Duodenal mucosa (tissue), 2 donors: ENCODE measurements around the gene RNF19B.
A peak's percentile ranks its signal among the peaks of the same experiment; 100 is the strongest.

Experiments
- H3K27ac ChIP-seq: one replicate; pipeline ENCODE4 v1.7.0; 2013; ENCODE audit warnings: low read depth, low read length
- H3K27me3 ChIP-seq, 2 donors: one replicate each; pipeline ENCODE4 v1.7.0; 2013; ENCODE audit warnings: low read length in 2 of 2, control low read depth in 1 of 2; ENCODE audit not compliant: insufficient read depth in 2 of 2, control insufficient read depth in 1 of 2
- H3K36me3 ChIP-seq, 2 donors: one replicate each; pipeline ENCODE4 v1.7.0; 2013; ENCODE audit warnings: low read length in 2 of 2, control low read depth in 1 of 2; ENCODE audit not compliant: insufficient read depth in 2 of 2, control insufficient read depth in 1 of 2
- H3K4me1 ChIP-seq, 2 donors: one replicate each; pipeline ENCODE4 v1.7.0; 2013; ENCODE audit warnings: low read length in 2 of 2, control low read depth in 1 of 2; ENCODE audit not compliant: insufficient read depth in 2 of 2, control insufficient read depth in 1 of 2
- H3K4me3 ChIP-seq, 2 donors: one replicate each; pipeline ENCODE4 v1.7.0; 2013; ENCODE audit warnings: low read length in 2 of 2, low read depth in 1 of 2
- H3K9ac ChIP-seq, 2 donors: one replicate each; pipeline ENCODE4 v1.7.0; 2013; ENCODE audit warnings: low read length in 2 of 2, low read depth in 1 of 2
- H3K9me3 ChIP-seq, 2 donors: one replicate each; pipeline ENCODE4 v1.7.0; 2013; ENCODE audit warnings: low read length in 2 of 2, control low read depth in 1 of 2; ENCODE audit not compliant: control insufficient read depth in 1 of 2

The RNF19B gene

GRCh38 chr1:32964461-32965250, at the start of gene RNF19B:
RNF19B (minus strand) TSS chr1:32964809; CDS start chr1:32964685, 124 bp downstream.
- H3K27ac ChIP-seq: peak within 1 kb of the TSS; percentile 88
- H3K4me1 ChIP-seq: peaks cover 24 to 26% of the 10 kb centered on the region in 2 donors
- H3K9ac ChIP-seq: peak within 1 kb of the TSS; percentile 73 to 92
- H3K27me3 ChIP-seq: no peaks in the 10 kb centered on the region
- peak within 1 kb of the TSS; percentile 91 to 96 for H3K4me3 ChIP-seq
- no peaks in the 10 kb centered on the region for H3K9me3 ChIP-seq
- H3K36me3 ChIP-seq: no peaks in the 10 kb centered on the region

- Histone ChIP-seq H3K9me3 (no peaks in the 10 kb centered on the region), H3K9ac (no peak overlapping the region), H3K36me3 (peaks cover 40 to 74% of the 10 kb centered on the region in 2 donors), H3K4me1 (peaks cover 18 to 32% of the 10 kb centered on the region in 2 donors), H3K27ac (no peak overlapping the region), H3K27me3 (no peaks in the 10 kb centered on the region), H3K4me3 (no peak overlapping the region)
Observed at GRCh38 chr1:33013791-33014190, 49.2 kb upstream of the RNF19B start.

GRCh38 chr1:33012165-33012564, 47.6 kb upstream of the RNF19B start:
- no peak overlapping the region for H3K9ac ChIP-seq
- H3K4me1 ChIP-seq: peaks cover 25 to 48% of the 10 kb centered on the region in 2 donors

GRCh38 chr1:33010932-33011731, 46.5 kb upstream of the RNF19B start:
- H3K9ac ChIP-seq: no peak overlapping the region
- no peak overlapping the region for H3K4me3 ChIP-seq

More at GRCh38 chr1:33012165-33012564, 47.6 kb upstream of the RNF19B start:
- H3K27me3 ChIP-seq: no peaks in the 10 kb centered on the region
- no peak overlapping the region for H3K27ac ChIP-seq
- no peak overlapping the region for H3K4me3 ChIP-seq
- H3K36me3 ChIP-seq: peaks cover 44 to 67% of the 10 kb centered on the region in 2 donors
- no peaks in the 10 kb centered on the region for H3K9me3 ChIP-seq

GRCh38 chr1:33009561-33009960, 45.0 kb upstream of the RNF19B start:
- no peak overlapping the region for H3K27ac ChIP-seq
- H3K9me3 ChIP-seq: no peaks in the 10 kb centered on the region
- peaks cover 25 to 47% of the 10 kb centered on the region in 2 donors for H3K4me1 ChIP-seq
- H3K36me3 ChIP-seq: peaks cover 38 to 59% of the 10 kb centered on the region in 2 donors
- H3K4me3 ChIP-seq: no peak overlapping the region
- no peak overlapping the region for H3K9ac ChIP-seq
- no peaks in the 10 kb centered on the region for H3K27me3 ChIP-seq

More at GRCh38 chr1:33010932-33011731, 46.5 kb upstream of the RNF19B start:
- Histone ChIP-seq H3K27ac (no peak overlapping the region), H3K9me3 (no peaks in the 10 kb centered on the region), H3K36me3 (peaks cover 44 to 66% of the 10 kb centered on the region in 2 donors), H3K27me3 (no peaks in the 10 kb centered on the region), H3K4me1 (peaks cover 25 to 51% of the 10 kb centered on the region in 2 donors)

- Histone ChIP-seq H3K36me3 (peaks cover 32 to 46% of the 10 kb centered on the region in 2 donors), H3K4me1 (peaks cover 25 to 47% of the 10 kb centered on the region in 2 donors), H3K9me3 (no peaks in the 10 kb centered on the region), H3K27ac (no peak overlapping the region), H3K27me3 (no peaks in the 10 kb centered on the region), H3K9ac (no peak overlapping the region), H3K4me3 (no peak overlapping the region)
Observed at GRCh38 chr1:33008051-33008914, 43.7 kb upstream of the RNF19B start.

- Histone ChIP-seq H3K27ac (no peak overlapping the region), H3K36me3 (peaks cover 26 to 38% of the 10 kb centered on the region in 2 donors), H3K4me3 (no peak overlapping the region), H3K27me3 (no peaks in the 10 kb centered on the region), H3K4me1 (peaks cover 25 to 47% of the 10 kb centered on the region in 2 donors), H3K9ac (no peak overlapping the region), H3K9me3 (no peaks in the 10 kb centered on the region)
Observed at GRCh38 chr1:33007190-33008050, 42.8 kb upstream of the RNF19B start.

GRCh38 chr1:33005838-33006421, 41.3 kb upstream of the RNF19B start:
- peaks cover 11 to 33% of the 10 kb centered on the region in 2 donors for H3K4me1 ChIP-seq
- no peak overlapping the region for H3K9ac ChIP-seq
- no peak overlapping the region for H3K27ac ChIP-seq
- H3K36me3 ChIP-seq: peaks cover 18 to 23% of the 10 kb centered on the region in 2 donors
- no peak overlapping the region for H3K4me3 ChIP-seq
- no peaks in the 10 kb centered on the region for H3K9me3 ChIP-seq
- H3K27me3 ChIP-seq: no peaks in the 10 kb centered on the region
